DMS53 treated with DMSO at 0.1 percent for 48 hours (cell line): ENCODE measurements around the gene VLDLR.

ENCODE experiments used
- DNase-seq: peaks from one replicate; lab custom pipeline; 2025; ENCODE audit not compliant: unreplicated experiment; lab: John Stamatoyannopoulos, UW

The VLDLR gene

GRCh38 chr9:2621722-2622460 is at the start of gene VLDLR:
Gene VLDLR, plus strand, starts transcription at chr9:2621787. Its CDS starts 403 bp downstream, at chr9:2622190.
- peak; percentile 0 for DNase-seq

- no peak for DNase-seq
Measured at GRCh38 chr9:2574203-2574602, 47.4 kb upstream of the VLDLR start.

GRCh38 chr9:2576631-2577030 is 45.0 kb upstream of the VLDLR start:
- DNase-seq = no peak

- no peak for DNase-seq
Measured at GRCh38 chr9:2583308-2584013, 38.1 kb upstream of the VLDLR start.

- DNase-seq = no peak
Measured at GRCh38 chr9:2591967-2592366, 29.6 kb upstream of the VLDLR start.

- DNase-seq = no peak
Measured at GRCh38 chr9:2593744-2594143, 27.8 kb upstream of the VLDLR start.

- no peak for DNase-seq
Measured at GRCh38 chr9:2595973-2596372, 25.6 kb upstream of the VLDLR start.

- no peak for DNase-seq
Measured at GRCh38 chr9:2597483-2597882, 24.1 kb upstream of the VLDLR start.

GRCh38 chr9:2599896-2600295 is 21.7 kb upstream of the VLDLR start:
- DNase-seq = no peak

GRCh38 chr9:2600307-2600706 is 21.3 kb upstream of the VLDLR start:
- DNase-seq = no peak

GRCh38 chr9:2601785-2602378 is 19.7 kb upstream of the VLDLR start:
- DNase-seq = no peak

- no peak for DNase-seq
Measured at GRCh38 chr9:2602704-2603116, 18.9 kb upstream of the VLDLR start.

GRCh38 chr9:2603621-2604020 is 18.0 kb upstream of the VLDLR start:
- no peak for DNase-seq

GRCh38 chr9:2605246-2605645 is 16.3 kb upstream of the VLDLR start:
- no peak for DNase-seq

- no peak for DNase-seq
Measured at GRCh38 chr9:2608276-2608675, 13.3 kb upstream of the VLDLR start.

GRCh38 chr9:2610985-2611384 is 10.6 kb upstream of the VLDLR start:
- no peak for DNase-seq

- no peak for DNase-seq
Measured at GRCh38 chr9:2611961-2612360, 9.6 kb upstream of the VLDLR start.

- no peak for DNase-seq
Measured at GRCh38 chr9:2613730-2614271, 7.8 kb upstream of the VLDLR start.

- no peak for DNase-seq
Measured at GRCh38 chr9:2615497-2615896, 6.1 kb upstream of the VLDLR start.

- no peak for DNase-seq
Measured at GRCh38 chr9:2616692-2617377, 4.8 kb upstream of the VLDLR start.

GRCh38 chr9:2618289-2618688 is 3.3 kb upstream of the VLDLR start:
- DNase-seq = no peak
